Right forelimb (tissue), 1 donor: ENCODE measurements around the gene GUCY1B1.
"Not testable (repeated sequence)": the region's sequence is repeated elsewhere in the genome, so short reads cannot be mapped to it uniquely, and the experiment has no call there.

Experiments used
- DNase-seq: peaks from one replicate; pipeline ENCODE4 v3.0.0-alpha.2; 2018

GUCY1B1 gene

GRCh38 chr4:155762334-155762733 is 3.5 kb downstream of the GUCY1B1 start:
- DNase-seq = no peak

GRCh38 chr4:155763551-155763950 is 4.7 kb downstream of the GUCY1B1 start:
- DNase-seq = no peak

- DNase-seq = no peak
Observed at GRCh38 chr4:155765149-155765548, 6.3 kb downstream of the GUCY1B1 start.

GRCh38 chr4:155766622-155767021 is 7.8 kb downstream of the GUCY1B1 start:
- no peak for DNase-seq

- DNase-seq = no peak
Observed at GRCh38 chr4:155768370-155768769, 9.5 kb downstream of the GUCY1B1 start.

- DNase-seq = no peak
Observed at GRCh38 chr4:155769090-155769489, 10.3 kb downstream of the GUCY1B1 start.

GRCh38 chr4:155772459-155773195 is 13.8 kb downstream of the GUCY1B1 start:
- no peak for DNase-seq

- DNase-seq = no peak
Observed at GRCh38 chr4:155773196-155773800, 14.5 kb downstream of the GUCY1B1 start.

GRCh38 chr4:155774033-155774432 is 15.2 kb downstream of the GUCY1B1 start:
- no peak for DNase-seq

GRCh38 chr4:155777971-155778735 is 19.3 kb downstream of the GUCY1B1 start:
- DNase-seq = no peak

- no peak for DNase-seq
Observed at GRCh38 chr4:155780775-155781174, 22.0 kb downstream of the GUCY1B1 start.

GRCh38 chr4:155781249-155781831 is 22.5 kb downstream of the GUCY1B1 start:
- no peak for DNase-seq

GRCh38 chr4:155784637-155785036 is 25.8 kb downstream of the GUCY1B1 start:
- DNase-seq = no peak

- DNase-seq = no peak
Observed at GRCh38 chr4:155785828-155786227, 27.0 kb downstream of the GUCY1B1 start.

- no peak for DNase-seq
Observed at GRCh38 chr4:155787113-155787710, 28.4 kb downstream of the GUCY1B1 start.

- DNase-seq = no peak
Observed at GRCh38 chr4:155789391-155789790, 30.6 kb downstream of the GUCY1B1 start.

- DNase-seq = no peak
Observed at GRCh38 chr4:155789982-155790381, 31.2 kb downstream of the GUCY1B1 start.

GRCh38 chr4:155794589-155795236 is 35.9 kb downstream of the GUCY1B1 start:
- DNase-seq = no peak

- no peak for DNase-seq
Observed at GRCh38 chr4:155795991-155796390, 37.2 kb downstream of the GUCY1B1 start.

- DNase-seq = not testable (repeated sequence)
Observed at GRCh38 chr4:155797581-155797980, 38.8 kb downstream of the GUCY1B1 start.

GRCh38 chr4:155799116-155799793 is 40.4 kb downstream of the GUCY1B1 start:
- DNase-seq = no peak

GRCh38 chr4:155799794-155800123 is 40.9 kb downstream of the GUCY1B1 start:
- no peak for DNase-seq
